Measurements from ENCODE around the gene BACE1-AS.

BACE1-AS gene

DNA sequence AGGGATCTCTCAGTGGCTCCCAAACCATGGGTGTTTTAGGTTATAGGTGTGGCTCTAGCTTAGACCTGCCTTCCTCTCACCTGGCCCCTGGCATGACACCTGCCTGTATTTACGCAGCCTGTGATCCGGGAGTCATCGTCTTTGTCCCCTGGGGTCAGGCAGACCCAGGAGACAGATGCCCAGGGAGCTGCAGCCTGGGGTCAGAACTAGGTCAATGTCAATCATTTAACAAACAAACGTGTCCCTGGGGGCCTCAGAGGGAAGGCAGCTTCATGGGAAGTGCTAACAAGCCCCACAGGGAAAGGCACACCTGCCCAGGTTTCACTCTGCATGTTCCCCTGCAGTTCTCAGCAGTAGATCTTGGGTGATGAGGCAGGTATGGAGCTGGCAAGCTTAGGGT lies 12.0 kb downstream of the BACE1-AS start:
- TF ChIP-seq, protein P1, sequence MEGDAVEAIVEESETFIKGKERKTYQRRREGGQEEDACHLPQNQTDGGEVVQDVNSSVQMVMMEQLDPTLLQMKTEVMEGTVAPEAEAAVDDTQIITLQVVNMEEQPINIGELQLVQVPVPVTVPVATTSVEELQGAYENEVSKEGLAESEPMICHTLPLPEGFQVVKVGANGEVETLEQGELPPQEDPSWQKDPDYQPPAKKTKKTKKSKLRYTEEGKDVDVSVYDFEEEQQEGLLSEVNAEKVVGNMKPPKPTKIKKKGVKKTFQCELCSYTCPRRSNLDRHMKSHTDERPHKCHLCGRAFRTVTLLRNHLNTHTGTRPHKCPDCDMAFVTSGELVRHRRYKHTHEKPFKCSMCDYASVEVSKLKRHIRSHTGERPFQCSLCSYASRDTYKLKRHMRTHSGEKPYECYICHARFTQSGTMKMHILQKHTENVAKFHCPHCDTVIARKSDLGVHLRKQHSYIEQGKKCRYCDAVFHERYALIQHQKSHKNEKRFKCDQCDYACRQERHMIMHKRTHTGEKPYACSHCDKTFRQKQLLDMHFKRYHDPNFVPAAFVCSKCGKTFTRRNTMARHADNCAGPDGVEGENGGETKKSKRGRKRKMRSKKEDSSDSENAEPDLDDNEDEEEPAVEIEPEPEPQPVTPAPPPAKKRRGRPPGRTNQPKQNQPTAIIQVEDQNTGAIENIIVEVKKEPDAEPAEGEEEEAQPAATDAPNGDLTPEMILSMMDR (IDR thresholded peaks at IDR 0.05; ENCODE audit: borderline replicate concordance, control extremely low read depth, extremely low read depth, insufficient read depth, missing control alignments): no peak
- in situ Hi-C loops (cut with MboI; ENCODE audit: low sequenced_read_pairs, unreplicated experiment): no loop called here
- no peak for DNase-seq (ENCODE audit: low spot score)

DNA sequence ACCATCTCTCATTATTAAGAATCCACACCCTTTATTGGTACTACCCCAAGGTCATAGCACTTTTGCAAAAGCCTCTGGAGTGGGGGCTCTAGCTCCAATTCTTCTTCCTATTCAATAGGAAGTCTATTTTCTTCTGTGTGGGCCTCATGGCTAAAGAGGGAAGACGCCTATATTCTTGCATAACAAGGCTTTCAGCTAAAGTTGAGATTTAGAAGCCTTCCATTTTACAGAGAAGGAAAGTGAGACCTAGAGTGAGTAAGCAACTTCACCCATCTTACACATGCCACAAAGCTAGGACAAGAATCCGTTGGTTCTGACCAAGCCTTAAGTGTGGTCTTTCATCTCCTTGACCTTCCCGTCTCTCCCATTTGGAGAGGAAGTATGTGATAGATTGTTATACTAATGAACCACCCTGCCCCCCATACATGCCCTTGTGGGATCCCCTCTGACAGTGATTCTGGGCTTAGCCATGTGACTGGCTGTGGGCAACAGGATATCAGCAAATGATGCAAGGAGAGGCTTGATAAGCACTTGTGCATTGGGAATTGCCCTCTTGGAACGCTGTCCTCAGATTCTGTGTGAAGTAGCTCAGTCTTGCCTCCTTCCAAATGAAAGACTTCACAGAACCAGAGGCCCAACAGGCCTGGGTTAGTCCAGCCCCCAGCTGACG lies 12.6 kb downstream of the BACE1-AS start:
- DNase-seq (ENCODE audit: low spot score): no peak
- TF ChIP-seq, protein P1 (IDR thresholded peaks at IDR 0.05; ENCODE audit: borderline replicate concordance, control extremely low read depth, extremely low read depth, insufficient read depth, missing control alignments): no peak
- in situ Hi-C loops (cut with MboI; ENCODE audit: low sequenced_read_pairs, unreplicated experiment): no loop called here

DNA sequence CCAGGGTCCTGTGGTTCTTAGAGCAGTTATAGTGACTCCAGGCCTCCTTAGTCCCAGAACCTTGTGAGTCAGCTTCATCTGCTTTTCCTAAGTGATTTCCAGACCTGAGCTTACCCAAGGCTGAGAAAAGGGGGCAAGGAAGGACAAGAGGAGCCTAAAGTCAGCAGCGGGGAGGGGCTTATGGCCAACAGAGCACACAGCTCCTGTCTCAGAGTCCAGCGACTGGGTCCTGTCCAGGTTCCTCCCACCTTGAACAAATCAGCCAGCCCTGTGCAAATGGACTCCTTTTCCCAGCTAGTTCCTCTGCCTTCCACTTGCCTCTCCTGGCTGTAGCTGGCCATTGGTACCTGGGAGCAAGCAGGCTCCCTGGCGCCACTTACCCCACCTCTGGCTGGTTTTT lies 14.0 kb downstream of the BACE1-AS start:
- TF ChIP-seq, protein P1 (IDR thresholded peaks at IDR 0.05; ENCODE audit: borderline replicate concordance, control extremely low read depth, extremely low read depth, insufficient read depth, missing control alignments): no peak
- no peak for DNase-seq (ENCODE audit: low spot score)
- in situ Hi-C loops (cut with MboI; ENCODE audit: low sequenced_read_pairs, unreplicated experiment): no loop called here

DNA sequence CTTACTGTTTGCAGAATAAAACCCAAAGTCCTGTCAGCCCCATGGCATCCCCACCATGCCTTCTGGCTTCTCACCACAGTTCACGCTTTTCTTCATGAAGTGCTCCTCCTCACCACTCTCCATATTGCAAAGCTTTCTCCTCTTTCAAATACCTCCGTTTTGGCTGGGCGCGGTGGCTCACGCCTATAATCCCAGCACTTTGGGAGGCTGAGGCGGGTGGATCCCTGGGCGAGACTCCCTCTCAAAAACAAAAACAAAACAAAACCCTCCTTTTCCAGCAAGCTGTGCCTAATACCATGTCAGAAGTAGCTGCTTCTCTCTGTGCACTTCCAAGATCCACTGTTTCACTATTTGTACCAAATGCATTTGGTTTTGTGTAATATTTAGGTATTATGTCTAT lies 18.2 kb downstream of the BACE1-AS start:
- in situ Hi-C loops (cut with MboI; ENCODE audit: low sequenced_read_pairs, unreplicated experiment): no loop called here
- TF ChIP-seq, protein P1 (IDR thresholded peaks at IDR 0.05; ENCODE audit: borderline replicate concordance, control extremely low read depth, extremely low read depth, insufficient read depth, missing control alignments): no peak
- no peak for DNase-seq (ENCODE audit: low spot score)

DNA sequence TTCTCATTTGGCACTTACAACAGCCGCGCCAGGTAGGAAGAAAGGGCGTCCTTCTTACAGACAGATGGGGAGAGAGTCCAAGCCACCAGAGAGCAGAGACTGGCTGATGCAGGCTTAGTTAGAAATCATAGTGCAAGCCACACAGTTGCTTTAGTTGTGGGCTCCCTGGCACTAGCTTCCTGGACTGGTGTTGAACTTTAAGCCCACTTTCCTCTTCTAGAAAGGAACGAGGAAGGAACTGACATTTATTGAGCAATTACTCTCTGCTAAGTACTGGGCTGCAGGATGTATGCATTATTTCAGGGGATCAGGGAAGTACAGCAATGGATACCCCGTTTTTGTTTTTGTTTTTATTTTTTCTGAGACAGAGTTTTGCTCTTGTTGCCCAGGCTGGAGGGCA lies 21.9 kb downstream of the BACE1-AS start:
- in situ Hi-C loops (cut with MboI; ENCODE audit: low sequenced_read_pairs, unreplicated experiment): no loop called here
- TF ChIP-seq, protein P1 (IDR thresholded peaks at IDR 0.05; ENCODE audit: borderline replicate concordance, control extremely low read depth, extremely low read depth, insufficient read depth, missing control alignments): no peak
- no peak for DNase-seq (ENCODE audit: low spot score)

DNA sequence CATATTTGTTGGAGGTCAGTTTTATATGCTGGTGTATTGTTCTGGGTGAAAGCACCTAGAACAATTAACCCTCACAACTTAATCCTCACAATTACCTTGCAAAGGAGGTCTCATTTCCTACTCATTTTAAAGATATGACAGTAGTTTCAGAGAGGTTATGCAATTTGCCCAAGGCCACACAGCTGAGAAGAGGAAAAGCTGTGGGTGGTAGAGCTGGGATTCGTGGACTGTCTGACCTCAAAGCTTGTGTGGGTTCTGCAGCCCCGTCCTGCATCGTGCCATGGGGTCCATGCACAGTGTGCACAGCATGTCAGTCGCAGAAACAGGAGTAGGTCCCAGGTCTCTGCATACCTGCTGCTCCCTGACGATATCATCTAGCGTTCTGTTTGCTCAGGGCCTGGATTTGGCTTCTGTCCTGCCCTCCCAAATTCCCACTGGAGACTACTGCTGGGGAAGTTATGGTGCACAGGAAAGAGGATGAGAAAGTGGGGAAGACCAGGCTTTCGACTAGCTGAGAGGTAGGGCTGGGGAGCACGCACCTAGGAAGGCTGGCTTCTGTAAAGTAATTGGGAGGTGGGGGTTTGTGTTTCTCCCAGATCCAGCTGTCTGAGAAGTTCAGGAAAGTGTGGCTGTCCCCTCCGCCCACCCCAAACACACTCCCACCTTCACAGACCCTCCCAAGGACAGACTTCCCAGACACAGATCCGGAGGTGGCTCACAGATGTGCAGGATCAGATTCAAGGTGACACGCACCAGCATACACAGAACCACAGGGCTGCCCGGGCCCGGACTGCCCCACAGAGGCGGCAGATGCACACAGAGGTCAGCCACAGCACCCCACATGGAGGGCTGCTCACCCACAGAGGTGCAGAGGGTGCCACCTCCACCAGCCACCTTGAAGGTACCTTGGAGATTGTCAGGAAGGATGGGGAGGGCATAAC lies 23.0 kb downstream of the BACE1-AS start:
- no peak for DNase-seq (ENCODE audit: low spot score)
- in situ Hi-C loops (cut with MboI; ENCODE audit: low sequenced_read_pairs, unreplicated experiment): no loop called here

More for the DNA sequence above, 23.0 kb downstream of the BACE1-AS start:
- TF ChIP-seq, protein P1 (IDR thresholded peaks at IDR 0.05; ENCODE audit: borderline replicate concordance, control extremely low read depth, extremely low read depth, insufficient read depth, missing control alignments): no peak
